NB4 (cell line): Measurements from ENCODE around the gene PXMP4.
A peak's percentile ranks its signal among the peaks of the same experiment; 100 is the strongest.

Source experiments
- DNase-seq: peaks from one replicate; pipeline ENCODE4 v3.0.0; 2010; ENCODE audit warnings: low read depth
- H3K4me3 ChIP-seq: one replicate; pipeline ENCODE4 v1.5.1; 2011; ENCODE audit warnings: mild to moderate bottlenecking, low read depth, low read length, moderate library complexity
- CTCF ChIP-seq: IDR thresholded peaks from one replicate; pipeline ENCODE4 v1.5.1; 2012; ENCODE audit warnings: low read depth, low read length
- MAX ChIP-seq: IDR thresholded peaks from 2 replicates; pipeline ENCODE4 v1.6.1; 2011; ENCODE audit warnings: low read depth, low read length
- MYC ChIP-seq: IDR thresholded peaks from 2 replicates; pipeline ENCODE4 v1.6.1; 2011; ENCODE audit warnings: low read depth, low read length
- POLR2A ChIP-seq: IDR thresholded peaks from 2 replicates; pipeline ENCODE4 v1.6.1; 2011; ENCODE audit warnings: mild to moderate bottlenecking; ENCODE audit not compliant: insufficient read length; ENCODE audit errors: extremely low read depth

The PXMP4 gene

GRCh38 chr20:33675136-33675959 is 44.8 kb downstream of the PXMP4 start:
- no peak for DNase-seq
- peak overlapping the region; percentile 16 for H3K4me3 ChIP-seq
- TF ChIP-seq POLR2A, result no peak
- TF ChIP-seq CTCF, result no peak
- TF ChIP-seq MYC, result no peak
- no peak for TF ChIP-seq MAX

- peak; percentile 82 for DNase-seq
- peak within 1 kb of the TSS; percentile 74 for H3K4me3 ChIP-seq
- TF ChIP-seq CTCF (no peak), MAX (no peak; the same call in 1 of the 2 replicates), MYC (peak; percentile 42), POLR2A (peak; percentile 79)
Observed at GRCh38 chr20:33674294-33675135, 45.6 kb downstream of the PXMP4 start, which contains the start of gene NECAB3. NECAB3 (minus strand) TSS chr20:33674428; CDS start chr20:33674352, 76 bp downstream.

GRCh38 chr20:33673410-33674293 is 46.5 kb downstream of the PXMP4 start:
- TF ChIP-seq CTCF (no peak), POLR2A (no peak), MAX (no peak), MYC (no peak)
- DNase-seq, result peak; percentile 31

GRCh38 chr20:33673114-33673409 is 47.0 kb downstream of the PXMP4 start:
- DNase-seq, result no peak
- H3K4me3 ChIP-seq, result peak overlapping the region; percentile 74
- TF ChIP-seq MYC, result no peak
- no peak for TF ChIP-seq CTCF
- TF ChIP-seq POLR2A, result no peak
- no peak for TF ChIP-seq MAX

More at GRCh38 chr20:33673410-33674293, 46.5 kb downstream of the PXMP4 start:
- H3K4me3 ChIP-seq, result peak overlapping the region; percentile 74

GRCh38 chr20:33672426-33673113 is 47.5 kb downstream of the PXMP4 start:
- H3K4me3 ChIP-seq, result no peak overlapping the region
- TF ChIP-seq MYC (no peak), MAX (no peak), CTCF (no peak), POLR2A (no peak)
- DNase-seq, result no peak
